Activated gamma-delta T cell treated with Interleukin-2 at 50 U/mL for 16 hours (primary cell): Measurements from ENCODE around the gene UGT1A10.
"Not testable (repeated sequence)": the region's sequence is repeated elsewhere in the genome, so short reads cannot be mapped to it uniquely, and the experiment has no call there.

Source experiments
- DNase-seq: peaks from one replicate; pipeline ENCODE4 v3.0.0-alpha.2; 2020

The UGT1A10 gene

GRCh38 chr2:233636306-233636705 is at the start of gene UGT1A10:
Gene UGT1A10 (plus strand): TSS chr2:233636448. CDS start chr2:233636523, 75 bp downstream.
- DNase-seq, result not testable (repeated sequence)

GRCh38 chr2:233588400-233588799 is 47.8 kb upstream of the UGT1A10 start:
- DNase-seq, result no peak

- DNase-seq, result not testable (repeated sequence)
Observed at GRCh38 chr2:233592706-233593105, 43.5 kb upstream of the UGT1A10 start.

GRCh38 chr2:233593201-233593600 is 43.0 kb upstream of the UGT1A10 start:
- no peak for DNase-seq

GRCh38 chr2:233597522-233597921 is 38.7 kb upstream of the UGT1A10 start:
- no peak for DNase-seq

GRCh38 chr2:233598952-233599351 is 37.3 kb upstream of the UGT1A10 start:
- DNase-seq, result no peak

- DNase-seq, result no peak
Observed at GRCh38 chr2:233600386-233600785, 35.9 kb upstream of the UGT1A10 start.

- no peak for DNase-seq
Observed at GRCh38 chr2:233602076-233602475, 34.2 kb upstream of the UGT1A10 start.

GRCh38 chr2:233603520-233603919 is 32.7 kb upstream of the UGT1A10 start:
- DNase-seq, result no peak

- DNase-seq, result no peak
Observed at GRCh38 chr2:233604826-233605225, 31.4 kb upstream of the UGT1A10 start.

GRCh38 chr2:233605680-233606079 is 30.6 kb upstream of the UGT1A10 start:
- DNase-seq, result no peak

GRCh38 chr2:233611284-233611683 is 25.0 kb upstream of the UGT1A10 start:
- DNase-seq, result no peak

GRCh38 chr2:233617476-233617875 is 18.8 kb upstream of the UGT1A10 start, which contains the start of gene UGT1A8:
Gene UGT1A8 (plus strand): TSS chr2:233617633. CDS start chr2:233617708, 75 bp downstream.
- not testable (repeated sequence) for DNase-seq

- DNase-seq, result no peak
Observed at GRCh38 chr2:233620204-233620603, 16.0 kb upstream of the UGT1A10 start.

GRCh38 chr2:233621863-233622262 is 14.4 kb upstream of the UGT1A10 start:
- DNase-seq, result not testable (repeated sequence)

- DNase-seq, result no peak
Observed at GRCh38 chr2:233627331-233628025, 8.8 kb upstream of the UGT1A10 start.

GRCh38 chr2:233638836-233639235 is 2.6 kb downstream of the UGT1A10 start:
- DNase-seq, result no peak

GRCh38 chr2:233639860-233640259 is 3.6 kb downstream of the UGT1A10 start:
- no peak for DNase-seq

- DNase-seq, result no peak
Observed at GRCh38 chr2:233643128-233643527, 6.9 kb downstream of the UGT1A10 start.

- DNase-seq, result not testable (repeated sequence)
Observed at GRCh38 chr2:233646033-233646432, 9.8 kb downstream of the UGT1A10 start.

- DNase-seq, result no peak
Observed at GRCh38 chr2:233650981-233651380, 14.7 kb downstream of the UGT1A10 start.

- DNase-seq, result no peak
Observed at GRCh38 chr2:233651430-233651829, 15.2 kb downstream of the UGT1A10 start.

GRCh38 chr2:233654501-233654900 is 18.3 kb downstream of the UGT1A10 start:
- no peak for DNase-seq

GRCh38 chr2:233655043-233655442 is 18.8 kb downstream of the UGT1A10 start:
- DNase-seq, result no peak

- not testable (repeated sequence) for DNase-seq
Observed at GRCh38 chr2:233655943-233656342, 19.7 kb downstream of the UGT1A10 start.
